ES-I3 (cell line): Measurements from ENCODE around the gene NEB.
"Not testable (repeated sequence)": the region's sequence is repeated elsewhere in the genome, so short reads cannot be mapped to it uniquely, and the experiment has no call there.

Experiments
- H3K36me3 ChIP-seq: 2 replicates; pipeline ENCODE4 v1.6.1; 2013; ENCODE audit warnings: mild to moderate bottlenecking, low read length, control low read depth, moderate library complexity; ENCODE audit not compliant: insufficient read depth
- H3K4me1 ChIP-seq: 2 replicates; pipeline ENCODE4 v1.6.1; 2013; ENCODE audit warnings: mild to moderate bottlenecking, control low read depth, low read length; ENCODE audit not compliant: insufficient read depth
- H3K9ac ChIP-seq: 2 replicates; pipeline ENCODE4 v1.6.1; 2013; ENCODE audit warnings: low read depth, mild to moderate bottlenecking, low read length, moderate library complexity
- H3K9me3 ChIP-seq: 2 replicates; pipeline ENCODE4 v1.6.1; 2013; ENCODE audit warnings: mild to moderate bottlenecking, low read length, moderate library complexity; ENCODE audit not compliant: control insufficient read depth, insufficient read depth

NEB gene

GRCh38 chr2:151767536-151767935, 33.3 kb upstream of the NEB start:
- Histone ChIP-seq H3K9ac (no peak overlapping the region), H3K36me3 (no peaks in the 10 kb centered on the region), H3K4me1 (peaks cover 7% of the 10 kb centered on the region; the same call in 1 of the 2 replicates), H3K9me3 (no peaks in the 10 kb centered on the region)

- Histone ChIP-seq H3K36me3 (no peaks in the 10 kb centered on the region), H3K9me3 (no peaks in the 10 kb centered on the region), H3K4me1 (peaks cover 7% of the 10 kb centered on the region; the same call in 1 of the 2 replicates), H3K9ac (no peak overlapping the region)
Observed at GRCh38 chr2:151766437-151767153, 32.3 kb upstream of the NEB start.

- Histone ChIP-seq H3K4me1 (peaks cover 7% of the 10 kb centered on the region; the same call in 1 of the 2 replicates), H3K9me3 (no peaks in the 10 kb centered on the region), H3K9ac (no peak overlapping the region), H3K36me3 (no peaks in the 10 kb centered on the region)
Observed at GRCh38 chr2:151765760-151766410, 31.6 kb upstream of the NEB start.

GRCh38 chr2:151762694-151763093, 28.4 kb upstream of the NEB start:
- peaks cover 10% of the 10 kb centered on the region for H3K4me1 ChIP-seq

GRCh38 chr2:151761687-151762086, 27.4 kb upstream of the NEB start:
- Histone ChIP-seq H3K36me3 (no peaks in the 10 kb centered on the region), H3K4me1 (peaks cover 3% of the 10 kb centered on the region), H3K9ac (no peak overlapping the region), H3K9me3 (no peaks in the 10 kb centered on the region)

More at GRCh38 chr2:151762694-151763093, 28.4 kb upstream of the NEB start:
- H3K9ac ChIP-seq = no peak overlapping the region
- H3K9me3 ChIP-seq = no peaks in the 10 kb centered on the region
- no peaks in the 10 kb centered on the region for H3K36me3 ChIP-seq

GRCh38 chr2:151761193-151761592, 26.9 kb upstream of the NEB start:
- no peaks in the 10 kb centered on the region for H3K9me3 ChIP-seq
- H3K4me1 ChIP-seq = peaks cover 3% of the 10 kb centered on the region
- no peak overlapping the region for H3K9ac ChIP-seq
- H3K36me3 ChIP-seq = no peaks in the 10 kb centered on the region

DNA sequence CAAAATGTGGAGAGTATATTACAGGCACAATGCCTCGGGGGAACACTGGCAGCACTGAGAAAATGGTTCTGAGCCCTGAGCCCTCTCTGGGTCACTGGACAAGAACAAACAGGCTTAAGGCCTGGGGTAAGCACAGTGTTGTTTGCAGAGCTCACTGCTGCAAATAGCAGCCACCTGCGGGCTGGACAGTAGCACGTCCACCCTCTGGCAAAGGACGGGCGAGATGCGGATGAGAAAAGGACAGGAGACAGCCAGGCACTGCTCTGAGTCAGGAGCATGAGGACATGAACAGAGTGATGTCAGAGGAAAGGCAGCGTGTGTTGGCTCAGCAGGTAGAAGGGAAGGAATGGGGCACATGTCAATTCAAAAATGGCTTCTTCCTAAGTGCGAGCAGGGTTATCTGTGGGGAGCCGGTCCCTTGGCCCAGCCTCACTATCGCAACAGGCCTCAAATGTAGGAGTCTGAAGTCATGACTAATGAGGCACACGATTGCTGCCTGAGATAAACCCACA, 25.9 kb upstream of the NEB start:
- H3K9ac ChIP-seq = no peak overlapping the region
- H3K4me1 ChIP-seq = peaks cover 3% of the 10 kb centered on the region
- no peaks in the 10 kb centered on the region for H3K9me3 ChIP-seq
- H3K36me3 ChIP-seq = no peaks in the 10 kb centered on the region

DNA sequence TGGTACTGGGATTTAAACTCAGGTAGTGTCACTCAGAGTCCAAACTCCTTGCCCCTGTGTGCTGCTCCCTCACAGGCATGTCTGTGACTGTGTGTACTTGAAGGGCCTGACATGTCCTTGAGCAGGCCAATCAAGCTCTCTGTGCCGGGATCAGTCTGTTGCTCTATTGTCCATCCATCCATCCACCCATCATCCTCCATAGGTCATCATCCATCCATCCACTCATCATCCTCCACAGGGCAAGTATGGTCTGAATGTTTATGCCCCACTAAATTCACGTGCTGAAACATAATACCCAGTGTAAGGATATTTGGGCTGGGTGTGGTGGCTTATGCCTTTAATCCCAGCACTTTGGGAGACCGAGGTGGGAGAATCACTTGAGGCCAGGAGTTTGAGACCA, 24.5 kb upstream of the NEB start:
- no peaks in the 10 kb centered on the region for H3K9me3 ChIP-seq
- peaks cover 3% of the 10 kb centered on the region for H3K4me1 ChIP-seq
- no peaks in the 10 kb centered on the region for H3K36me3 ChIP-seq
- H3K9ac ChIP-seq = no peak overlapping the region

DNA sequence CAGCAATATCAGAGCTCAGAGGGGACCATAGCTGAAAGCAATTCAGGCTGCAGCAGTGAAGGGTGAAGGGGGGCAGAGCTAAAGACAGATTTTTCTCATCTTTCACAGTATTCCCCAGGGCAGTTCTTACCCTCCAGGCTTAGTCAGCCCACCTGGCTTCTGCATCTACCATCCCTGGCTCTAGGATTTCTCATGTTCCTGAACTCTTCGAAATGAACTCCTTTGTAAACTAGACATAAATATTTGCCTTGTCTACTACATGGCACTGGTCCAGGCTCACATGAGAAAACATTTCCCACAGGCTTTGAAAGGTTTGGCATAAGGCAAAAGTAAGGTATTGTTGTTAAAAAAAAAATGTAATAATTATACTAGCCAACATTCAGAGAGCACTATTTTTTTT, 23.6 kb upstream of the NEB start:
- Histone ChIP-seq H3K4me1 (peaks cover 3% of the 10 kb centered on the region), H3K9me3 (no peaks in the 10 kb centered on the region), H3K36me3 (no peaks in the 10 kb centered on the region), H3K9ac (no peak overlapping the region)

DNA sequence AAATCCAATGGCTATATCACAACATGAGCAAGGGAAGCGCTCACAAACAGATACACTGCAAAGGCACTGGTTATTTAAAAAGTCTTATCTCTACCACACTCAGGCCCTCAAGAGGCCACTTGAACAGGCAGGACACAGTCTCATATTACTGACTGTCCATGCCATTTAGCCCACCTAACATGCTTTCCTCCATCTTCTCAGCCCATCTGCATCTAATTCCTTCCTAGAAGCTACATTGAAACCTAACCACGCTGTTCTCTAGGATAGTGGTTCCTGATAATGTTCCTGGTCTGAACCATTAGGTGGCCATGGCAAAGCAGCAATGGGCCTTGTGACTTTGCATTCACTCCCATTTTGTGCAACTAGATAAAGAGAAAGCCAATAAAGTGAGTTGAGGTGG, 22.5 kb upstream of the NEB start:
- peaks cover 3% of the 10 kb centered on the region for H3K4me1 ChIP-seq
- no peak overlapping the region for H3K9ac ChIP-seq
- no peaks in the 10 kb centered on the region for H3K9me3 ChIP-seq
- no peaks in the 10 kb centered on the region for H3K36me3 ChIP-seq

DNA sequence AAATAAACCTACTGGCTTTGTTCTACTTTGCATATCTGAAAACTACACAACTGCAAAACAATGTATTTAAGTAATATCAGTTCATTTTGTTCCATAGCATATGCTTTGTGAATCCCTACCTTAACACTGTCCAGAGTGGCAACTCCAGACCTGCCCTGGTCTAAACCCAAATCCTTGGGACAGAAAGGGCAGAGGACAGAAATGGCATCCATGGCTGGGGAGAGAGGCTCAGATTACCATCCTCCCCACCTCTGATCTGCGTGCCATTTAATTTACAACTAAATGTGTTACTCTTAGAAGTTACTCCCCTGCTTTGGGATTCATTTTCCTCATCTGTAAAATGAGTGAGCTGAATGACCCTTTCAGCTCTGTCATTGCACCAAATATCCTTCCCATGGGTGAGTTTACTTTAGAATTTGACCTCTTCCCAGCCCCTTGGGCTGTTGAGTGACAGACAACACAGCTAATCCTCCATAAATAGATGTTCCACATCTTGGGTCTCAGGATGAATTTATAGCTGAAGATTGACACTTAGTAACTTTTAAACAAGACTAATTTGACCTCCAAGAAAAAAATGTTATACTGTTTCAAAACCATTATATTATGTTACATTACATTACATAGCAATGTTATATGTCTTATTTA, 20.1 kb upstream of the NEB start:
- no peaks in the 10 kb centered on the region for H3K36me3 ChIP-seq
- H3K4me1 ChIP-seq = no peaks in the 10 kb centered on the region
- H3K9me3 ChIP-seq = no peaks in the 10 kb centered on the region
- H3K9ac ChIP-seq = no peak overlapping the region; the same call in 1 of the 2 replicates

- Histone ChIP-seq H3K36me3 (no peaks in the 10 kb centered on the region), H3K4me1 (no peaks in the 10 kb centered on the region), H3K9ac (no peak overlapping the region), H3K9me3 (no peaks in the 10 kb centered on the region)
Observed at GRCh38 chr2:151753540-151753939, 19.3 kb upstream of the NEB start.

- not testable (repeated sequence) for H3K4me1 ChIP-seq, H3K9ac ChIP-seq, H3K9me3 ChIP-seq
Observed at GRCh38 chr2:151745261-151745660, 11.0 kb upstream of the NEB start.

DNA sequence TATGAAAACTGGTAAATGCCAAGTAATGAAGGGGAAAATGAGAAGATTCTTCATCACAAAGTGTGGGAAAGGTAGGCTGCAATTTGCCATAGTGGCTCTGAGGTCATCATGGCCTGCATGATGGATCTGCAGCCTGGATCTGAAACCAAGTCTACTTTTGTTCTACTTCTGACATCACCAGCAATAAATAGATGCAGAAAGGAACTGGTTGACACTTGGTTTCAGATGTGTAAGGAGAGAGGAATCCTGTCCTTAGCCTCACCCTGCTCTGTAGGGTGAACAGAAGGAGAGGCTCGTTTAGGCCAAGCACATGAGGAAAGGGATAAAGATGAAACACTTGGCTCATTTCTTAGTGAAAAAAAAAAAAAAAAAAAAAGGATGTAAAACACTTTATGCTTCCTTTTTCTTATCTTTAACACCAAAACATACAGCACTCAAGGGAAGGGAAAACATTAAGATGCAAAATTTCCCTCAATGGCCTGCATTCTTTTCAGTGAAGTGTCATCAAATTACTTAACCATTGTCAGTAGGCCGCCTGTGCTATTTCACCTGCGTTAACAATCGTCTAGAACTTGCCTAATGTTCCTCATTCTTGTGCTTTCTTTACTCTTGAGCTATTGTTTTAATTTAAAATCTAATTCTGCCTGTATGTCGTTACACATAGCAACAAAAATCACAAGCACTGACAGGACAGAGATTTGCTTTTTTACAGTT, 3.9 kb downstream of the NEB start:
- no peak overlapping the region for H3K9ac ChIP-seq
- no peaks in the 10 kb centered on the region for H3K36me3 ChIP-seq
- H3K9me3 ChIP-seq = no peaks in the 10 kb centered on the region
- H3K4me1 ChIP-seq = peaks cover 41% of the 10 kb centered on the region

More at GRCh38 chr2:151745261-151745660, 11.0 kb upstream of the NEB start:
- H3K36me3 ChIP-seq = not testable (repeated sequence)
